Thymus (tissue), 11 donors: ENCODE results near the gene SH3RF3. TPM values are rescaled to one million over a fixed set of nuclear protein-coding genes. Genes with fewer than 3 reads are reported as not detected.
A peak's percentile ranks its signal among the peaks of the same experiment; 100 is the strongest.

ENCODE experiments used
- DNase-seq, 9 donors: peaks; one replicate each; pipeline ENCODE4 v3.0.0-alpha.2; 2013; ENCODE audit warnings: low spot score in 9 of 9, low read depth in 6 of 9, missing footprints in 1 of 9
- H3K27ac ChIP-seq, 2 donors: one replicate each; pipeline ENCODE4 v1.5.1; 2013; ENCODE audit warnings: control low read depth in 1 of 2, low read depth in 1 of 2, low read length in 1 of 2, mild to moderate bottlenecking in 1 of 2, moderate library complexity in 1 of 2
- H3K27me3 ChIP-seq, 2 donors: one replicate each; pipeline ENCODE4 v1.5.1; 2013; ENCODE audit warnings: low read length in 1 of 2; ENCODE audit not compliant: control insufficient read depth in 2 of 2, insufficient read depth in 1 of 2
- H3K36me3 ChIP-seq, 2 donors: one replicate each; pipeline ENCODE4 v1.5.1; 2013; ENCODE audit warnings: low read length in 1 of 2, mild to moderate bottlenecking in 1 of 2, moderate library complexity in 1 of 2; ENCODE audit not compliant: control insufficient read depth in 2 of 2, insufficient read depth in 2 of 2
- H3K4me1 ChIP-seq, 2 donors: one replicate each; pipeline ENCODE4 v1.5.1; 2013; ENCODE audit warnings: low read length in 2 of 2; ENCODE audit not compliant: control insufficient read depth in 2 of 2, insufficient read depth in 2 of 2
- H3K4me3 ChIP-seq, 2 donors: one replicate each; pipeline ENCODE4 v1.5.1; 2013; ENCODE audit warnings: low read length in 2 of 2, control low read depth in 1 of 2, mild to moderate bottlenecking in 1 of 2
- H3K9me3 ChIP-seq, 2 donors: one replicate each; pipeline ENCODE4 v1.5.1; 2013; ENCODE audit warnings: low read length in 1 of 2, mild to moderate bottlenecking in 1 of 2; ENCODE audit not compliant: control insufficient read depth in 2 of 2, insufficient read depth in 1 of 2
- WGBS: extraction: QIAGEN DNeasy Blood & Tissue Kit; methylation state at CpG from one replicate; pipeline ENCODE4 v1.1.7; 2013; 5-methylcytosine and 5-hydroxymethylcytosine counted together
- polyA plus RNA-seq: library from polyadenylated mRNA; stranded (reverse); fragments of 200-250 nt; gene quantifications from one replicate; pipeline ENCODE4 v1.2.3, GENCODE V29; 2013
- total RNA-seq: library from RNA; stranded (reverse); fragments of 120-200 nt; gene quantifications from one replicate; pipeline ENCODE4 v1.2.4, GENCODE V29; 2013
- donor health status: healthy.

Gene SH3RF3
- total and polyA plus RNA-seq, 2 donors: 3.2 to 8.2 TPM

DNA sequence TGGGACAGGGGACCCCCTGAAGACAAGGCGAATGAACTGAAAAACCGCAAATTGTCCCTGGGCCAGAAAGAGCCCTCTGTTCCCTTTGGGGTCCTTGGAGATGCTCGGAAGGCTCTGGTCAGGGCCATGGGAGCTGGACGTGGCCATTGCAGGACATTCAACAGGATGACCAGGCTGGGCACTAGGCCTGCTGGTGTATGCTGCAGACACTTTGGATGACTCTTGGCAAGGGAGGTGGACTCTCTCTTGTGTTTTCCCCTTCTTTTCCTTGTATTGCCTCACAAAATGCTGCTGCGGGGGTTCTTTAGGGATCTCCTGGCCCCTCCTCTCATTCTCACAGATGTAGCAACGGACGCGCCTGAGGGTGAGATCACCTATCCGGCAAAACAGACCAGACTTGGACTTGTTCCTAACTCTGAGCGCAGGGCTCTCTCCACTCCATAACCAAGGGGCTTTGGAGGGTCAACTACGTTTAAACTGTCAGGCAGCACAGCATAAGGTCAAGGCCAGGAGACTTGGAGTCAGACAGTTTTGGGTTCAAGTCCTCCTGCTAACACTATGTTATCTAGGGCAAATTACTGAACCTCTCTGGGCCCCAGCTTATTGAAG, 41.8 kb upstream of the SH3RF3 start:
- 97% methylated on average over 11 of the region's 11 CpGs for WGBS

DNA sequence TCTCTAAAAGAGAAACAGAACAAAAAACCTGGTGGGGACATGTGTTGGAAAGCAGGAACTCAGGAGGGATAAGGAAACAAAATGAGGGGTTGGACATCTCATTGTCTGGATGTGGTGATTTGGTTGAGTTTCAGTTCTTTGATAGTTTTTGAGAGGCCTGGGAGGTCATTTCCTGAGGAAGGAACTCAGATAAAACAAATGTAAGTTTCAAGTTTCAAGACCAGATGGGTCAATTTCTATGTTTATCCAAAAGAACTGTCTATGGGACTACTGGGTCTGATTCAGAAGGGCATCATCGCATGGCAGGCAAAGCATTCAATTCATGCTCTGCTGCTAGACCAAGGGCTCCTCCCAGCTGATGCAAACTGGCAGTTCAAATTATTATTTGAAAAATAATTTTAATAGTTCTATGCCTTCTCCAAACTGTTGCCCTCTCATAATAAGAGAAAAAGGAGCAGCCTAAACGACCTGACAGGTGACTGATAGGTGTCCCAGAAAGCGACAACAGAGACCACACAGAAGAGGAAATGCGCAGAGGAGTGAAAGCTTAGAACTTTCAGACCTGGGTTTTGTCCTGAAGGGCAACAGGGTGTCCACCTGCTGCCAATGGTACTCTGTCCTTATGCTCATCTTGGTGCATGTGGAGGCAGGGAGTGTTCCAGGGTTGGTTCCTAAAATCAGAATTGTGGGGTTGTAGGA, 39.3 kb upstream of the SH3RF3 start:
- Histone ChIP-seq H3K36me3 (no peaks in the 10 kb centered on the region), H3K4me3 (no peak overlapping the region), H3K9me3 (no peaks in the 10 kb centered on the region), H3K27me3 (no peaks in the 10 kb centered on the region), H3K27ac (no peak overlapping the region), H3K4me1 (no peaks in the 10 kb centered on the region)
- no peak for DNase-seq
- WGBS: 88% methylated on average over 4 of the region's 4 CpGs

More for the DNA sequence above, 41.8 kb upstream of the SH3RF3 start:
- no peak overlapping the region for H3K4me3 ChIP-seq
- no peak for DNase-seq
- no peaks in the 10 kb centered on the region for H3K27me3 ChIP-seq
- no peaks in the 10 kb centered on the region for H3K9me3 ChIP-seq
- H3K36me3 ChIP-seq: no peaks in the 10 kb centered on the region
- H3K27ac ChIP-seq: no peak overlapping the region
- H3K4me1 ChIP-seq: no peaks in the 10 kb centered on the region

- WGBS: 96% methylated on average over 4 of the region's 4 CpGs
- Histone ChIP-seq H3K27me3 (no peaks in the 10 kb centered on the region), H3K4me3 (no peak overlapping the region), H3K27ac (no peak overlapping the region), H3K4me1 (no peaks in the 10 kb centered on the region), H3K9me3 (no peaks in the 10 kb centered on the region), H3K36me3 (no peaks in the 10 kb centered on the region)
- no peak for DNase-seq
These were observed 37.5 kb upstream of the SH3RF3 start for GRCh38 chr2:109091526-109091925.

- Histone ChIP-seq H3K4me1 (no peaks in the 10 kb centered on the region), H3K27ac (no peak overlapping the region), H3K36me3 (no peaks in the 10 kb centered on the region), H3K4me3 (no peak overlapping the region), H3K9me3 (no peaks in the 10 kb centered on the region), H3K27me3 (peaks cover 0 to 2% of the 10 kb centered on the region in 2 donors)
- WGBS: 99% methylated on average over 3 of the region's 3 CpGs
- DNase-seq: no peak
These were observed 34.9 kb upstream of the SH3RF3 start for GRCh38 chr2:109094144-109094543.

- WGBS: 53% methylated on average over 3 of the region's 3 CpGs
- Histone ChIP-seq H3K4me3 (no peak overlapping the region), H3K36me3 (no peaks in the 10 kb centered on the region), H3K27ac (no peak overlapping the region), H3K27me3 (peaks cover 0 to 4% of the 10 kb centered on the region in 2 donors), H3K4me1 (peaks cover 0 to 10% of the 10 kb centered on the region in 2 donors), H3K9me3 (no peaks in the 10 kb centered on the region)
- DNase-seq: no peak
These were observed 30.6 kb upstream of the SH3RF3 start for GRCh38 chr2:109098251-109098920.

GRCh38 chr2:109098921-109099273, 30.1 kb upstream of the SH3RF3 start:
- no peaks in the 10 kb centered on the region for H3K9me3 ChIP-seq
- 95% methylated on average over 7 of the region's 7 CpGs for WGBS
- no peak overlapping the region for H3K27ac ChIP-seq
- H3K4me3 ChIP-seq: no peak overlapping the region
- no peaks in the 10 kb centered on the region for H3K36me3 ChIP-seq
- peaks cover 0 to 4% of the 10 kb centered on the region in 2 donors for H3K27me3 ChIP-seq
- H3K4me1 ChIP-seq: peaks cover 0 to 10% of the 10 kb centered on the region in 2 donors
- DNase-seq: no peak

DNA sequence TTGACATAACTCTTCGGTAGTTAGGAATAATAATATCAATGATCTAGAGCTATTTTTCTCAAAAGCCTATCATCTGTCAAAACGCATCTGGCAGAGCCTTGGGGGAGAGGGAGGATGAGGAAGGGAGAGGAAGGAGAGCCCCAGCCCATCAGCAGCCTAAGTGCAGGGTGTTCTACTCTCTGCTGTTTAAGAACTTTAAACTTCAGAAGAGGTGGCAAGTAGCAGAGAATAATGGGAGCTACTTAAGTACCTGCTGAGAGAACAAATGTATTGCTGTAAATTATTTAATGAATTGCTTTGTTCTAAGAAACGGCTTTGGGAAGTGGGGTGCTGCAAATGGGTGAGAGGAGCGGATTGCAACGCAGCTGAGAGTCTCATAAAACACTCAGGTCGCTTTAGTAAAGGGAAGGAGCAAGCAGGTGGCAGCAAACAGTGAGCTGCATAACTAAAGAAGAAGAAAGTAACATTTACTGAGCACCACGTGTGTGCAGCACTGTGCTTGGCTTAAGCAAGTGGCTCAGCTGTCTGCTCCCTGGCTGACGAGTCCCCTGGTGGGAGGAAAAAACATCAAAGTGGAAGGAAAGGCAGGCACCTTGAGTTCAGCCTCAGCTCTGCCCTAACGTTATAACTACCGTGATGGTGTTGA, 26.3 kb upstream of the SH3RF3 start:
- Histone ChIP-seq H3K27ac (no peak overlapping the region), H3K9me3 (no peaks in the 10 kb centered on the region), H3K27me3 (peaks cover 0 to 4% of the 10 kb centered on the region in 2 donors), H3K4me1 (peaks cover 0 to 10% of the 10 kb centered on the region in 2 donors), H3K36me3 (no peaks in the 10 kb centered on the region), H3K4me3 (no peak overlapping the region)
- peak in 4 of 9 donors; percentile 18 to 51 (median 27) for DNase-seq
- 40% methylated on average over 10 of the region's 10 CpGs for WGBS

GRCh38 chr2:109105113-109105512, 23.9 kb upstream of the SH3RF3 start:
- H3K36me3 ChIP-seq: no peaks in the 10 kb centered on the region
- no peak overlapping the region for H3K4me3 ChIP-seq
- no peaks in the 10 kb centered on the region for H3K9me3 ChIP-seq
- 98% methylated on average over 5 of the region's 5 CpGs for WGBS
- H3K27me3 ChIP-seq: peaks cover 0 to 2% of the 10 kb centered on the region in 2 donors
- no peak overlapping the region for H3K27ac ChIP-seq
- no peak for DNase-seq
- H3K4me1 ChIP-seq: peaks cover 0 to 10% of the 10 kb centered on the region in 2 donors

- Histone ChIP-seq H3K27ac (no peak overlapping the region), H3K36me3 (no peaks in the 10 kb centered on the region), H3K4me1 (no peaks in the 10 kb centered on the region), H3K9me3 (no peaks in the 10 kb centered on the region), H3K4me3 (no peak overlapping the region), H3K27me3 (no peaks in the 10 kb centered on the region)
- no peak for DNase-seq
- 95% methylated on average over 9 of the region's 9 CpGs for WGBS
These were observed 20.3 kb upstream of the SH3RF3 start for GRCh38 chr2:109108740-109109139.
